Tibial nerve (tissue), 4 donors: ENCODE results near the gene RNF14. TPM values are rescaled to one million over a fixed set of nuclear protein-coding genes. Genes with fewer than 3 reads are reported as not detected.
A peak's percentile ranks its signal among the peaks of the same experiment; 100 is the strongest.

Experiments
- DNase-seq, 2 donors: peaks; one replicate each; pipeline ENCODE4 v3.0.0-alpha.2; 2019; ENCODE audit warnings: low spot score in 2 of 2
- H3K27ac ChIP-seq, 4 donors: fragments of 200-600 bp; sonication (generic) in 3 of 4; one replicate each; pipeline ENCODE4 v1.5.1; 2017 to 2019; ENCODE audit warnings: mild to moderate bottlenecking in 1 of 4
- H3K27me3 ChIP-seq, 2 donors: fragments of 200-600 bp; sonication (generic) in 1 of 2; one replicate each; pipeline versions ENCODE4 v1.5.1 to v1.6.0; 2017 to 2019
- H3K36me3 ChIP-seq, 3 donors: fragments of 200-600 bp; sonication (generic); one replicate each; pipeline ENCODE4 v1.5.1; 2018 to 2019
- H3K4me1 ChIP-seq, 4 donors: fragments of 200-600 bp; sonication (generic) in 3 of 4; one replicate each; pipeline ENCODE4 v1.5.1; 2017 to 2019
- H3K4me3 ChIP-seq, 4 donors: fragments of 200-600 bp; sonication (generic) in 3 of 4; one replicate each; pipeline ENCODE4 v1.5.1; 2017 to 2019; ENCODE audit warnings: mild to moderate bottlenecking in 1 of 4, moderate library complexity in 1 of 4
- H3K9me3 ChIP-seq, 4 donors: fragments of 200-600 bp; sonication (generic) in 3 of 4; one replicate each; pipeline ENCODE4 v1.5.1; 2017 to 2019
- CTCF ChIP-seq, 5 experiments: fragments of 200-600 bp in 3 of 5; fragments of 450-650 bp in 2 of 5; sonication (generic) in 3 of 5; IDR thresholded peaks; one replicate each; pipeline ENCODE4 v1.5.1; 2016 to 2019; ENCODE audit warnings: antibody characterized with exemption in 5 of 5, mild to moderate bottlenecking in 3 of 5, moderate library complexity in 2 of 5
- EP300 ChIP-seq, 2 donors: sonication (generic); formaldehyde crosslinking; IDR thresholded peaks; one replicate each; pipeline ENCODE4 v1.6.1; 2017; ENCODE audit warnings: antibody characterized with exemption in 2 of 2, mild to moderate bottlenecking in 1 of 2
- POLR2A ChIP-seq, 2 donors: fragments of 450-650 bp; IDR thresholded peaks; one replicate each; pipeline ENCODE4 v1.6.1; 2017; ENCODE audit warnings: antibody characterized with exemption in 2 of 2, mild to moderate bottlenecking in 2 of 2, moderate library complexity in 2 of 2
- WGBS, 2 donors: methylation state at CpG; one replicate each; pipeline ENCODE4 v1.1.5; 2018; 5-methylcytosine and 5-hydroxymethylcytosine counted together
- total RNA-seq, 4 donors: library from RNA; depleted of rRNA; stranded (reverse); fragments of >200 nt; gene quantifications; one replicate each; pipeline ENCODE4 v1.1.0, GENCODE V29; 2016

RNF14 gene
- total RNA-seq, 4 donors from 2014 or later: 48.0 to 70.5 (median 57.8) TPM

GRCh38 chr5:141947316-141947715, 21.6 kb upstream of the RNF14 start:
- Histone ChIP-seq H3K4me3 (no peak overlapping the region), H3K36me3 (peaks cover 0 to 7% (median 0%) of the 10 kb centered on the region in 3 donors), H3K27ac (no peak overlapping the region), H3K27me3 (no peaks in the 10 kb centered on the region), H3K4me1 (peaks cover 0 to 18% (median 0%) of the 10 kb centered on the region in 4 donors), H3K9me3 (no peaks in the 10 kb centered on the region)
- no peak for TF ChIP-seq POLR2A (IDR thresholded peaks at IDR 0.05)
- no peak for TF ChIP-seq CTCF (IDR thresholded peaks at IDR 0.05)
- no peak for TF ChIP-seq EP300 (IDR thresholded peaks at IDR 0.05)
- WGBS, 2 donors: 67 to 71% methylated on average over 4 of the region's 4 CpGs
- DNase-seq: no peak

GRCh38 chr5:141948812-141949211, 20.1 kb upstream of the RNF14 start:
- DNase-seq: no peak
- Histone ChIP-seq H3K36me3 (peaks cover 0 to 7% (median 0%) of the 10 kb centered on the region in 3 donors), H3K4me3 (no peak overlapping the region), H3K9me3 (no peaks in the 10 kb centered on the region), H3K27me3 (no peaks in the 10 kb centered on the region), H3K27ac (no peak overlapping the region), H3K4me1 (peaks cover 0 to 19% (median 0%) of the 10 kb centered on the region in 4 donors)
- WGBS, 2 donors: 90 to 92% methylated on average over 2 of the region's 2 CpGs
- no peak for TF ChIP-seq POLR2A (IDR thresholded peaks at IDR 0.05)
- TF ChIP-seq EP300 (IDR thresholded peaks at IDR 0.05): no peak
- TF ChIP-seq CTCF (IDR thresholded peaks at IDR 0.05): no peak

- no peak overlapping the region for H3K27ac ChIP-seq
- H3K4me1 ChIP-seq: peaks cover 0 to 19% (median 0%) of the 10 kb centered on the region in 4 donors
- TF ChIP-seq EP300 (IDR thresholded peaks at IDR 0.05) (no peak), POLR2A (IDR thresholded peaks at IDR 0.05) (no peak)
- peaks cover 0 to 7% (median 0%) of the 10 kb centered on the region in 3 donors for H3K36me3 ChIP-seq
- H3K4me3 ChIP-seq: no peak overlapping the region
- no peak for DNase-seq
- 83 to 88% methylated on average over 2 of the region's 2 CpGs for WGBS, 2 donors
- no peaks in the 10 kb centered on the region for H3K9me3 ChIP-seq
- no peaks in the 10 kb centered on the region for H3K27me3 ChIP-seq
These were observed 19.4 kb upstream of the RNF14 start for GRCh38 chr5:141949511-141949910.

GRCh38 chr5:141950207-141951005, 18.5 kb upstream of the RNF14 start:
- no peak for TF ChIP-seq CTCF (IDR thresholded peaks at IDR 0.05)
- TF ChIP-seq EP300 (IDR thresholded peaks at IDR 0.05): no peak
- TF ChIP-seq POLR2A (IDR thresholded peaks at IDR 0.05): no peak
- Histone ChIP-seq H3K36me3 (peaks cover 0 to 14% (median 0%) of the 10 kb centered on the region in 3 donors), H3K4me3 (no peak overlapping the region), H3K4me1 (peaks cover 0 to 19% (median 0%) of the 10 kb centered on the region in 4 donors), H3K27ac (no peak overlapping the region), H3K27me3 (no peaks in the 10 kb centered on the region), H3K9me3 (no peaks in the 10 kb centered on the region)
- 84 to 89% methylated on average over 3 of the region's 3 CpGs for WGBS, 2 donors
- no peak for DNase-seq

GRCh38 chr5:141951332-141951781, 17.5 kb upstream of the RNF14 start:
- no peaks in the 10 kb centered on the region for H3K27me3 ChIP-seq
- DNase-seq: no peak
- no peak overlapping the region for H3K27ac ChIP-seq
- 34 to 44% methylated on average over 9 of the region's 9 CpGs for WGBS, 2 donors
- TF ChIP-seq POLR2A (IDR thresholded peaks at IDR 0.05) (no peak), EP300 (IDR thresholded peaks at IDR 0.05) (no peak), CTCF (IDR thresholded peaks at IDR 0.05) (peak in 1 of 5 experiments; percentile 17)
- no peaks in the 10 kb centered on the region for H3K9me3 ChIP-seq
- H3K4me1 ChIP-seq: peaks cover 0 to 10% (median 0%) of the 10 kb centered on the region in 4 donors
- peaks cover 0 to 14% (median 0%) of the 10 kb centered on the region in 3 donors for H3K36me3 ChIP-seq
- H3K4me3 ChIP-seq: no peak overlapping the region
